Measurements from ENCODE around the gene BCAR3.
"Not testable (repeated sequence)": the region's sequence is repeated elsewhere in the genome, so short reads cannot be mapped to it uniquely, and the experiment has no call there.

Gene BCAR3

DNA sequence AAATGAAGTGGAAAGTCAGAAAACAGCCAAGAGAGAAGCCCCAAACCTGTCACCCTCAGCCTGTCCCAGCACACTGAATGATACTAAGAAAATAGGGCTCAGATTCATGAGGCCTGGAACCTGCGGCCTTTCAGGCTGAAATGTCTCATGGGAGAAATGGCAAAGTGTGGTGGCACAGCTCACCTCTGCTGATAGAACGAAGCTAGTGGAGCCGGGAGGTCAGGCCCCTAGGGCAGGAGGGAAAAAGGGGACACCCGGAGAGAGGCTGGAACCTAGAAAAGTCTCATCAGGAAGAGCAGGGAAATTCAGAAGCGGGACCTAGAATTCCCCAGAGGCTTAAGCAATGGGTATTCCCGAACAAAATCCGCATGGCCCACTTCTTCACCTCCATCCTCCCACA, 107.1 kb downstream of the BCAR3 start:
- DNase-seq, result no peak

GRCh38 chr1:93573940-93574469, 107.6 kb downstream of the BCAR3 start:
- no peak for DNase-seq

- DNase-seq, result no peak
These were observed 109.9 kb downstream of the BCAR3 start for GRCh38 chr1:93571623-93572310.

DNA sequence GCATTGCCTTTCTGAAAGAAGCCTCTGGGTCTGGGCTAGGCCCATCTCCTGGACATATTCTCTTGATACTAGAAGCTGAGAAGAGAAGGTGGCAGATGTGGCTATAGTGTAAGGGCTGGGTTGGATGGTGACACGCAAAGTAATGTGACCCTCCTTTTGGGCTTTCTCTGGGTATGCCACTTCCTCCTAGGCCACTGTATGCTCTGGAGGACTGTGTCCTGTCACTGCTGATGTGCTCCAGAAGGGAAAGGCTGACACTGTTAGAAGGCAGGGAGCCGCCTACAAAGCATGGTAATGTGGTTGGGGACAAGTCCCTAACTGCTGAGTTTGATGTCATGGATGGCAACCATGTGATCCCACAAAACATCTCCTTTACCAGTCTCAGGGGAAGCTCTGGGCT, 112.1 kb downstream of the BCAR3 start:
- DNase-seq, result no peak

GRCh38 chr1:93567255-93567918, 114.2 kb downstream of the BCAR3 start:
- DNase-seq, result no peak

- no peak for DNase-seq
These were observed 115.4 kb downstream of the BCAR3 start for GRCh38 chr1:93566227-93566626.

GRCh38 chr1:93565496-93566206, 116.0 kb downstream of the BCAR3 start:
- DNase-seq, result no peak

DNA sequence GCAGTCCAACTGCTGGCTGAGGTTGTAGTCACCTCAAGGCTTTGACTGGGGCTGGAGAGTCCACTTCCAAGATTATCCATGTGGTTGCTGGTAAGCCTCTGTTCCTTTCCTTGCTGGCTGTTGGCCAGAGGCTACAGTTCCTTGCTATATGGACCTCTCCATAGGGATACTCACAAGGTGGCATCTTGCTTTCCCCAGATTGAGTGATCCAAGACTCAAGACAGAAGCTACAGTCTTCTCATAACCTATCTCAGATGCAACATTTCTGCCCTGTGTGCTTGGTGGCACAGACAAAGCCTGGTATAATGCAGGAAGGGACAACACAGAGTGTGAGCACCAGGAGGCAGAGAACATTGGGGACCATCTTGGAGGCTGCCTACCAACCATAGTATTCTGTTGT, 121.9 kb downstream of the BCAR3 start:
- DNase-seq, result no peak

DNA sequence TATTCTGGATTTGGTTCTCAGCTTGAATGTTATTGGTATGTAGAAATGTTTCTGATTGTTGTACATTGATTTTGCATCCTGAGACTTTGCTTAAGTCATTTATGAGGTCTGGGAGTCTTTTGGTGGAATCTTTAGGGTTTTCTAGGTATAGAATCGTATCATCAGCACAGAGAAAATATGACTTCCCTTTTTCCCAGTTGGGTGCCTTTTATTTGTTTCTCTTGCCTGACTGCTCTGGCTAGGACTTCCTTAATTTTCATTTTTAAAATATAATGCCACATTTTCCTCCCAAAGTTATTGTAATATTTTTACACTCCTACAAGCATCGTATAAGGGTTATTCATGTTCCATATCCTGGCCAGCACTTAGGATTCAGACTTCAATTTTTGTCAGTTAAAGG, 122.6 kb downstream of the BCAR3 start:
- DNase-seq, result no peak

GRCh38 chr1:93556291-93556690, 125.3 kb downstream of the BCAR3 start:
- DNase-seq, result no peak

GRCh38 chr1:93554883-93555872, 126.5 kb downstream of the BCAR3 start:
- no peak for DNase-seq

DNA sequence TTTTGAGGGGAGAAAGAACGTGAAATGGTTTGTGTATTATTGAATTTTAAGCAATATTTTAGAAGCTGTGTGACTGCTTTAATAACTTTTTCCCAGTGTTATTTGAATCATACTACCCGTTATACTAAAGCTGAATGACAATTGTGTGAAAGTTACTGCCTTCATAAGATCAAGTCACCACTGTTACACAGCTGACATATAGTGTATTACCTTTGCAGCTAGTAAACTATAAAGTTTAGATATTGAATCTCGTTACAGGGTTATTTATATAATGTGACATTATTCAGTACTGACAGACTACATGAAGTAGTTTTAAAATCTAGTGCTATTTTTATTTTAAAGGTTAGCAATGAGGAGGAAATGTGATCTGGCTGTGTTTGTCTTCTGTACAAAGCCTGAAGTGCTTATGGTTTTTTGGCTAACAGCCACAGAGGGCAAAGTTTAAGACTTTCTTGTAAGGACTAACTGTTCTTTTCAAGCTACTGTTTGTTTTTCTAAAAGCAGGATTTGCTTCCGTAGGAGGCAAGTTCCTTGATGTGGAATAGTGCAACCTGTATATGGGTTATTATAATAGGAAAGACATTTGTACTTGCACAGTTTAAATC, 127.6 kb downstream of the BCAR3 start:
- not testable (repeated sequence) for DNase-seq

DNA sequence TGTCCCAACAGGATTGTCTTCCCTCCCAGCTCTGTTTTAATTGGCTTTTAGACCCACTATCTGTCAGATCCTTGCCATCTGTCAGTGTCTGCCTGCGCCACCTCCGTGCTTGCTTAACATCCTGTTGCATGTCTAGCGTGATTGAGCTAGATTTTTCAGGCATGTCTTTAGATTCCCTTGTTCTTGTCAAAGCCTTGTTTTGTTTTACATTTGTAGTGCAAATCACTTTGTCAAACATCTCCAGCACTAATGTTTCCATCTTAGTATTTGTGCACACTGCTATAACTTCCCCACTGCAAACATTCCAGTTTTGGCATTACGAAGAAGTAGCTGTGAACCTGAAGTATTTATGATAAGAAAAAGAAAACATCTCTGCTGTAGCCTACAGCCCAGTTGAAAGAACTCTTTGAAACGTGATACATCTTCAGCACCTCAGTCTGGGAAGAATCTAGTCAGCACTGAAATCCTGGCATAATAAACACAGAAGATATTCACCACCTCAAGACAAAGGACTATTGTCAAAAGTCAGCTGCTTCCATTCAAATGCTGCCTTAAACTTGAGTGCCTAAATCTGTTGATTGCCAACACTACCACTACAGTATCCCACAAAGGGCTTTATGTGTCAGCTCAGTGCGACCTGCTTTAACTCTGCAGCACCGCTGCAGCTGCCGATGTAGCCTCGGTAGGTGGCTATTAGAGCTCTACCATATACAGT, 128.7 kb downstream of the BCAR3 start:
- DNase-seq, result no peak

- DNase-seq, result no peak
These were observed 131.8 kb downstream of the BCAR3 start for GRCh38 chr1:93549811-93550210.

DNA sequence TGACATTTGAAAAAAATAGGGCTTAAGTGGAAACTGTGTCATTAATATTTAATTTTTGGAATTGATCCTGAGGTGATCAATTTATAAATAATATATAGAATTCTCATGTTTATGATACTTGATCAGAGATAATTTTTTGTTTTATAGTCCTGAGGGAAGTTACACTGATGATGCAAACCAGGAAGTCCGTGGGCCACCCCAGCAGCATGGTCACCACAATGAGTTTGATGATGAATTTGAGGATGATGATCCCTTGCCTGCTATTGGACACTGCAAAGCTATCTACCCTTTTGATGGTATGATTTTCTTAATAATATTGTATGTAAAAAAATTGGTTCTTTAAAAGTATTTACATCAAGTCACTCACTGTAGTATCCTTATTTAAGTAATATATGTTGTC, 132.5 kb downstream of the BCAR3 start:
- no peak for DNase-seq

- DNase-seq, result no peak
These were observed 135.3 kb downstream of the BCAR3 start for GRCh38 chr1:93546162-93546863.

DNA sequence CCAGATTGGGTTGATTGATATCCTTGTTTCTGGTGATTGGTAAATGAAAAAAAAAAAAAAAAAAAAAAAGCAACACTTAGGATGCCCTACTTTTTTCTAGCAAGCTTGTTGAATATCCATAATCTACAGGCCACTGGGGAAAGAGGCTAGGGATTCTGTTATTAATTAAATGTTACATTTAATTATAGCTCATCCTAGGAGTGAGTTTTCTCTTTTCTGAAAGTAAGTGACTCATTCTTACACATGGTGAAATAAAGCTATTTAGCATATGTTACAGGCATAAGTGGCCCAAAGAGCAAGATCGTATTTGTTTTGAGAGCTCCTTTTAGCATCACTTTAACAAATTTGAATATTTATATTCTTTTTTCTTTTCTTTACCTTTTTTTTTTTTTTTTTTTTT, 139.2 kb downstream of the BCAR3 start:
- DNase-seq, result no peak

DNA sequence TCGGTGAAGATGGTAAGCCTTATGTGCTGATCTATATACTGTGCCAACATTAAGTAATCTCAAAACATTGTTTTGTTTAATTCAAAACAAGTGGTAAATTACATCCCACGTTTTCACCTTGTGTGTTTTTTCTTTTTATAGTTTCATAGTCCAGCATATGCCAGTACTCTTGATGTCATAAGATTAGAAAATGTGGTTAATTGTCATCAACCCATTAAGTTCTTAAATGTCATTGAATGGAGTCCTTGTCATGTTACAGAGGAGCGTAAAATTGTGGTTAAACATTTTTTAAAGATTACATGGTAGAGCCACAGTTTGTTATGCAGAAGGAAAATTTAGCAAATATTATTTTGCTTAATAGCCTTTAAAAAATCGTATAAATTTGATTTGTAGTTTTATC, 140.6 kb downstream of the BCAR3 start:
- DNase-seq, result no peak

GRCh38 chr1:93537924-93538323, 143.7 kb downstream of the BCAR3 start:
- DNase-seq, result no peak

- DNase-seq, result no peak
These were observed 144.2 kb downstream of the BCAR3 start for GRCh38 chr1:93537396-93537795.

GRCh38 chr1:93533677-93534076, 148.0 kb downstream of the BCAR3 start:
- no peak for DNase-seq
